Measurements from ENCODE around the gene PPEF1. TPM values are rescaled to one million over a fixed set of nuclear protein-coding genes. Genes with fewer than 3 reads are reported as not detected.

PPEF1 gene
- total and polyA plus RNA-seq, 2 of the 8 experiments (the other 6 are each of a cell fraction or from before 2014, with no cell fraction given) = 0.08 to 0.30 TPM

GRCh38 chrX:18674788-18675735, 32.4 kb upstream of the PPEF1 start (continued):
- TF ChIP-seq ATF2 (IDR thresholded peaks at IDR 0.05; ENCODE audit: low read length) = 0 out of 2 replicates have a peak, but pooled peaks have one; percentile 37
- peak; percentile 69; the same call in 1 of the 2 replicates for TF ChIP-seq MAFK (IDR thresholded peaks at IDR 0.05; ENCODE audit: low read depth, low read length)
- TF ChIP-seq CTBP2 (IDR thresholded peaks at IDR 0.05; ENCODE audit: borderline replicate concordance, insufficient read depth, insufficient read length, low read length) = no peak
- peak; percentile 99 for TF ChIP-seq TBP (IDR thresholded peaks at IDR 0.05; ENCODE audit: low read depth, low read length)
- no peak for TF ChIP-seq JUND (IDR thresholded peaks at IDR 0.05; ENCODE audit: low read length)
- TF ChIP-seq TAF1 (IDR thresholded peaks at IDR 0.05; ENCODE audit: low read depth, low read length) = no peak
- no peak for TF ChIP-seq SP2 (IDR thresholded peaks at IDR 0.05; ENCODE audit: low read length)
- TF ChIP-seq SP1 (IDR thresholded peaks at IDR 0.05; ENCODE audit: low read depth, low read length) = no peak
- peak; percentile 50; the same call in 1 of the 2 replicates for TF ChIP-seq PHF8 (conservative IDR thresholded peaks at IDR 0.05; ENCODE audit: low read depth, low read length)
- TF ChIP-seq NRF1 (IDR thresholded peaks at IDR 0.05; ENCODE audit: low read depth, low read length) = no peak
- TF ChIP-seq KDM1A (IDR thresholded peaks at IDR 0.05; ENCODE audit: borderline replicate concordance, low read length) = peak; percentile 68; the same call in 1 of the 2 replicates
- peak; percentile 63 for TF ChIP-seq KDM4A (IDR thresholded peaks at IDR 0.05; ENCODE audit: low read depth, low read length, severe bottlenecking)
- no peak for TF ChIP-seq SAP30 (IDR thresholded peaks at IDR 0.05; ENCODE audit: insufficient read depth, insufficient replicate concordance, low read length)
- TF ChIP-seq, protein P1, sequence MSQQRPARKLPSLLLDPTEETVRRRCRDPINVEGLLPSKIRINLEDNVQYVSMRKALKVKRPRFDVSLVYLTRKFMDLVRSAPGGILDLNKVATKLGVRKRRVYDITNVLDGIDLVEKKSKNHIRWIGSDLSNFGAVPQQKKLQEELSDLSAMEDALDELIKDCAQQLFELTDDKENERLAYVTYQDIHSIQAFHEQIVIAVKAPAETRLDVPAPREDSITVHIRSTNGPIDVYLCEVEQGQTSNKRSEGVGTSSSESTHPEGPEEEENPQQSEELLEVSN (IDR thresholded peaks at IDR 0.05) = no peak; the same call in 1 of the 2 replicates
- no peak for TF ChIP-seq TCF12 (IDR thresholded peaks at IDR 0.05; ENCODE audit: low read depth, low read length)
- no peak for TF ChIP-seq SP4 (IDR thresholded peaks at IDR 0.05; ENCODE audit: low read length)
- TF ChIP-seq ASH2L (IDR thresholded peaks at IDR 0.05; ENCODE audit: low read length) = peak; percentile 100

All from H1 (cell line).